Neutrophil (primary cell): ENCODE results near the gene BLOC1S6.

Experiments
- H3K27ac ChIP-seq: fragments of 200-600 bp; sonication (generic); 2 replicates; pipeline ENCODE4 v1.5.1; 2016; ENCODE audit warnings: mild to moderate bottlenecking, moderate library complexity
- H3K27me3 ChIP-seq: fragments of 200-600 bp; sonication (generic); 2 replicates; pipeline ENCODE4 v1.6.0; 2016; ENCODE audit warnings: mild to moderate bottlenecking
- H3K36me3 ChIP-seq: fragments of 200-600 bp; sonication (generic); 2 replicates; pipeline ENCODE4 v1.5.1; 2017
- H3K4me1 ChIP-seq, 2 experiments: fragments of 200-600 bp in 1 of 2; sonication (generic) in 1 of 2; 1 replicate in 1 of 2; 2 replicates in 1 of 2; pipeline versions ENCODE4 v1.5.1 to v1.6.1; 2013 to 2016; ENCODE audit warnings: low read depth in 1 of 2, low read length in 1 of 2, mild to moderate bottlenecking in 1 of 2, moderate library complexity in 1 of 2; ENCODE audit not compliant: control insufficient read depth in 1 of 2, insufficient read depth in 1 of 2
- H3K4me3 ChIP-seq, 2 experiments: fragments of 200-600 bp in 1 of 2; sonication (generic) in 1 of 2; 1 replicate in 1 of 2; 2 replicates in 1 of 2; pipeline ENCODE4 v1.5.1; 2013 to 2016; ENCODE audit warnings: low read depth in 1 of 2, low read length in 1 of 2, mild to moderate bottlenecking in 1 of 2, moderate library complexity in 1 of 2
- H3K9me3 ChIP-seq: fragments of 200-600 bp; sonication (generic); 2 replicates; pipeline ENCODE4 v1.5.1; 2016
- CTCF ChIP-seq: fragments of 200-600 bp; sonication (generic); IDR thresholded peaks from 2 replicates; pipeline ENCODE4 v1.5.1; 2016; ENCODE audit warnings: antibody characterized with exemption

BLOC1S6 gene

GRCh38 chr15:45555934-45556608 lies 31.1 kb upstream of the BLOC1S6 start:
- TF ChIP-seq CTCF, result no peak
- Histone ChIP-seq H3K27ac (no peak overlapping the region), H3K4me3 (no peak overlapping the region)

GRCh38 chr15:45572617-45573016 lies 14.6 kb upstream of the BLOC1S6 start:
- peaks cover 8 to 9% of the 10 kb centered on the region in 2 experiments for H3K4me1 ChIP-seq
- no peaks in the 10 kb centered on the region for H3K9me3 ChIP-seq
- H3K27ac ChIP-seq, result peak overlapping the region; percentile 5
- H3K36me3 ChIP-seq, result no peaks in the 10 kb centered on the region
- TF ChIP-seq CTCF, result no peak
- H3K27me3 ChIP-seq, result peaks cover 79% of the 10 kb centered on the region
- H3K4me3 ChIP-seq, result no peak overlapping the region

More at GRCh38 chr15:45555934-45556608, 31.1 kb upstream of the BLOC1S6 start:
- no peaks in the 10 kb centered on the region for H3K9me3 ChIP-seq
- no peaks in the 10 kb centered on the region for H3K4me1 ChIP-seq
- no peaks in the 10 kb centered on the region for H3K36me3 ChIP-seq
- peaks cover 73% of the 10 kb centered on the region for H3K27me3 ChIP-seq

- Histone ChIP-seq H3K27me3 (peaks cover 77% of the 10 kb centered on the region), H3K9me3 (no peaks in the 10 kb centered on the region), H3K36me3 (no peaks in the 10 kb centered on the region), H3K27ac (no peak overlapping the region), H3K4me3 (no peak overlapping the region), H3K4me1 (peaks cover 8 to 9% of the 10 kb centered on the region in 2 experiments)
- TF ChIP-seq CTCF, result no peak
Measured at GRCh38 chr15:45573961-45574629, 13.1 kb upstream of the BLOC1S6 start.

- no peaks in the 10 kb centered on the region for H3K9me3 ChIP-seq
- H3K27ac ChIP-seq, result no peak overlapping the region
- H3K4me1 ChIP-seq, result peaks cover 17 to 22% of the 10 kb centered on the region in 2 experiments
- H3K4me3 ChIP-seq, result no peak overlapping the region
- no peaks in the 10 kb centered on the region for H3K36me3 ChIP-seq
- no peak for TF ChIP-seq CTCF
- H3K27me3 ChIP-seq, result peaks cover 53% of the 10 kb centered on the region
Measured at GRCh38 chr15:45581919-45582318, 5.3 kb upstream of the BLOC1S6 start.

GRCh38 chr15:45583731-45584639 lies 3.2 kb upstream of the BLOC1S6 start:
- peaks cover 40% of the 10 kb centered on the region for H3K27me3 ChIP-seq
- H3K4me3 ChIP-seq, result no peak overlapping the region
- H3K9me3 ChIP-seq, result no peaks in the 10 kb centered on the region
- peaks cover 32 to 35% of the 10 kb centered on the region in 2 experiments for H3K4me1 ChIP-seq
- peak overlapping the region; percentile 44 for H3K27ac ChIP-seq
- no peak for TF ChIP-seq CTCF
- no peaks in the 10 kb centered on the region for H3K36me3 ChIP-seq
